HepG2 (cell line): Measurements from ENCODE around the gene HDAC4. TPM values are rescaled to one million over a fixed set of nuclear protein-coding genes. Genes with fewer than 3 reads are reported as not detected.
A peak's percentile ranks its signal among the peaks of the same experiment; 100 is the strongest.

ENCODE experiments used
- ATF5 ChIP-seq: sonication (generic); formaldehyde crosslinking; IDR thresholded peaks from 2 replicates; pipeline ENCODE4 v1.4.0; 2020; ENCODE audit warnings: mild to moderate bottlenecking, low read depth, missing genetic modification reagents
- CHCHD3 ChIP-seq: sonication (generic); formaldehyde crosslinking; IDR thresholded peaks from 2 replicates; pipeline ENCODE4 v1.8.0; 2022; ENCODE audit warnings: mild to moderate bottlenecking, missing genetic modification reagents, moderate library complexity
- HNF4A ChIP-seq: sonication (generic); formaldehyde crosslinking; IDR thresholded peaks from 2 replicates; pipeline ENCODE4 v1.4.0; 2020; ENCODE audit warnings: missing genetic modification reagents
- HNRNPLL ChIP-seq: fragments of 200-400 bp; formaldehyde crosslinking; IDR thresholded peaks from 2 replicates; pipeline ENCODE4 v1.6.1; 2017; ENCODE audit warnings: mild to moderate bottlenecking, low read depth, low read length; ENCODE audit not compliant: poor library complexity, severe bottlenecking
- NFKB2 ChIP-seq: sonication (generic); formaldehyde crosslinking; IDR thresholded peaks from 2 replicates; pipeline ENCODE4 v1.4.0; 2020; ENCODE audit warnings: missing genetic modification reagents, borderline replicate concordance
- NR2C2 ChIP-seq: sonication (generic); formaldehyde crosslinking; IDR thresholded peaks from 2 replicates; pipeline ENCODE4 v1.4.0; 2020; ENCODE audit warnings: missing genetic modification reagents, mild to moderate bottlenecking, moderate library complexity, borderline replicate concordance
- PPARG ChIP-seq: conservative IDR thresholded peaks from 2 replicates; pipeline ENCODE4 v1.6.1; 2016; ENCODE audit warnings: missing biosample characterization, missing genetic modification reagents
- ZEB1 ChIP-seq: IDR thresholded peaks from 2 replicates; pipeline ENCODE4 v1.6.1; 2012; ENCODE audit warnings: mild to moderate bottlenecking, low read depth, inconsistent platforms; ENCODE audit not compliant: insufficient replicate concordance
- ZNF160 ChIP-seq: sonication (generic); formaldehyde crosslinking; IDR thresholded peaks from 2 replicates; pipeline ENCODE4 v1.8.0; 2022; ENCODE audit warnings: mild to moderate bottlenecking, inconsistent platforms, missing genetic modification reagents
- ZNF318 ChIP-seq: sonication (generic); formaldehyde crosslinking; IDR thresholded peaks from 2 replicates; pipeline ENCODE4 v1.4.0; 2020; ENCODE audit warnings: mild to moderate bottlenecking, missing genetic modification reagents
- ZNF574 ChIP-seq: sonication (generic); formaldehyde crosslinking; IDR thresholded peaks from 2 replicates; pipeline ENCODE4 v1.4.0; 2020; ENCODE audit warnings: missing genetic modification reagents
- ZNF619 ChIP-seq: sonication (generic); formaldehyde crosslinking; IDR thresholded peaks from 2 replicates; pipeline ENCODE4 v1.4.0; 2020; ENCODE audit warnings: mild to moderate bottlenecking, missing genetic modification reagents
- ZSCAN21 ChIP-seq: sonication (generic); formaldehyde crosslinking; IDR thresholded peaks from 2 replicates; pipeline ENCODE4 v1.8.0; 2022; ENCODE audit warnings: mild to moderate bottlenecking, missing genetic modification reagents, moderate library complexity, borderline replicate concordance
- polyA plus RNA-seq, 8 experiments: library from polyadenylated mRNA; depleted of rRNA in 3 of 8; stranded (reverse) in 7 of 8; unstranded in 1 of 8; fragments of >200 nt; fragmentation: Illumina TruSeq in 4 of 8; extraction: Trizol in 4 of 8; gene quantifications; 2 replicates each; pipeline versions ENCODE4 v1.2.1 to v1.2.3, GENCODE V29; 2011 to 2016; ENCODE audit warnings: low read depth in 4 of 8, missing spikeins in 1 of 8, mixed read lengths in 1 of 8; ENCODE audit not compliant: insufficient read depth in 1 of 8
- total RNA-seq, 5 experiments: library from RNA; depleted of rRNA; stranded (reverse); fragments of >200 nt; fragmentation: Illumina TruSeq; extraction: Trizol; gene quantifications; 2 replicates each; pipeline ENCODE4 v1.2.3, GENCODE V29; 2016; ENCODE audit warnings: low read depth in 1 of 5

The HDAC4 gene
- total and polyA plus RNA-seq, 2 of the 13 experiments (the other 11 are each of a cell fraction or from before 2014, with no cell fraction given), result 10.1 to 11.5 TPM

DNA sequence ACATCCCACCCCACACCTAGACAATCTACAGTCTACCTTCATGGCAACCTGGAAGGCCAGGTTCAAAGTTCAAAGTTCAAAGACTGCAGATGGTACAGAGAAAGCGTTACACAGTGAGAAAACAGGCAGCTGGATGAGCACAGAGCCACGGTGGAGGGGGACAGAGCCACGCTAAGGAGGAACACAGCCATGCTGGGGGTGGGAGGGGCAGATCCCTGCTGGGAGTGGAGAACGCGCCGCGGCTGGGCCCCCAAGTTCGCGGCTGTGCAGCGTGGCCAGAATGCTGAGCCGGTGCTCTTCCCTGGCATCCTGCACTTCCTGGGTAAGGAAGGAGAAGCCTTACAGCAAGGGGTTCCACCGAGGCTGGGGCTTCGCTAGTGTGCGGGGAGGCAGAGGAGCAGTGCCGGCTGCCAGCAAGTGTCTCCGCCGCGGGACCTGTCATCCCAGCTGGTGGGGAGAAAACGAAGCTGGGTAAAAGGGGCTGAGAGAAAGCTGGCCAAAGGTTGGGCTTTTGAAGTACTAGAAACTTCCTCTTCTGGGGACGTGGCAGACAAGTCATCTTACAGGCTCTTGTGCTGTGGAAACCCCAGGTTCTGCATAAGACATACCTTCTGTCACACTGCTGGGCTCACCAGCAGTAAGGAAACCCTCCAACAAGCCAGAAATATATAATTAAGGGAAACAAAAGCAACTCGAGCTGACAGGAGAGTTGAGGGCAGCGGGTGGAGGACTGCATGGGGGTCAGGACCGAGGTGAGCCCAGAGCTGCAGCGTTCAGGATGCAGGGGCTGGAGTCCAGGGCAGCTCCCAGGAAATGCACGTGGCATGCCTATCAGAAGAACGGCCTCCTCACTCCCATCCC lies 115.5 kb downstream of the HDAC4 start (continued):
- TF ChIP-seq ZNF574 (no peak), ATF5 (no peak), ZNF318 (CRISPR knock-in tag) (0 out of 2 replicates have a peak, but pooled peaks have one; percentile 23), ZEB1 (peak; percentile 38), ZNF160 (0 out of 2 replicates have a peak, but pooled peaks have one; percentile 23), HNRNPLL (peak; percentile 42), ZSCAN21 (0 out of 2 replicates have a peak, but pooled peaks have one; percentile 44), NFKB2 (CRISPR knock-in tag) (0 out of 2 replicates have a peak, but pooled peaks have one; percentile 26), HNF4A (CRISPR knock-in tag) (peak; percentile 90), NR2C2 (peak; percentile 71), PPARG (CRISPR knock-in tag) (0 out of 2 replicates have a peak, but pooled peaks have one; percentile 8), CHCHD3 (no peak), ZNF619 (CRISPR knock-in tag) (no peak)
